ENCODE measurements around the gene EIF6. TPM values are rescaled to one million over a fixed set of nuclear protein-coding genes. Genes with fewer than 3 reads are reported as not detected.

EIF6 gene
- total RNA-seq = 140 and 151 TPM in 2 replicates

DNA sequence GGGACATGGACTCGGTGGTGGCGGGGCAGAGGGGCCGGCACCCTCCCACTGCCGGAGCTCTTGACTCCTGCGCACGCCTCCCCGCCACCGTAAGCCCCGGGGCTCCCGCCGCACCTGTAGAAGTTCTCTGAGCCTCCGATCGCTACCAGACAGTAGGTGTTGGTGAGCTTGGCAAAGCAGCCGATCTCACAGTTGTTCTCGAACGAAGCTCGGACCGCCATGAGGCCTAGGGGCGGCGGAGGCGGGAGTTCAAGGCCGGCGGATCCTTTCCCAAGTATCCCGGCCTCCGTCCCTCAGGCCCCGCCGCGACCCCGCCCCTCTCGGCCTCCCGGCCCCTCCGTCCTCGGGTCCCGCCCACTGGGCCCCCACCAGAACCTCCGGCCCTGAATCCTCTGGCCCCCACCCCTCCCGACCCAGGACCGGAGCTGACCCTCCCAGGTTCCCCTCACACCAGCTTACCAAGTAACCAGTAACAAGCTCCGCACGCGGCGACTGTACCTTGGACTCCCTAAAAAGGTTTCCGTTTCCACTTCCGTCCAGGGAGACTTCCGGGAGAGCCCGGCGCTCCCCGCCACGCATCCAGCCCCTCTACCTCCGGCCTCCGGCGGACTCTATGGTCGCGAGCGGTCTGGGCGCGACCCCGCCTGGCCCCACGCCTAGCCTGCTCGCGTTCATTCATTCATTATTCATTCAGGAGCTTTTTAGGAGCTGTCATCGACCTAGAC, at the start of gene EIF6:
EIF6 (minus strand) TSS at position 506 of the 725 bp plus-strand sequence; CDS start at position 221, 285 bp downstream.

DNA sequence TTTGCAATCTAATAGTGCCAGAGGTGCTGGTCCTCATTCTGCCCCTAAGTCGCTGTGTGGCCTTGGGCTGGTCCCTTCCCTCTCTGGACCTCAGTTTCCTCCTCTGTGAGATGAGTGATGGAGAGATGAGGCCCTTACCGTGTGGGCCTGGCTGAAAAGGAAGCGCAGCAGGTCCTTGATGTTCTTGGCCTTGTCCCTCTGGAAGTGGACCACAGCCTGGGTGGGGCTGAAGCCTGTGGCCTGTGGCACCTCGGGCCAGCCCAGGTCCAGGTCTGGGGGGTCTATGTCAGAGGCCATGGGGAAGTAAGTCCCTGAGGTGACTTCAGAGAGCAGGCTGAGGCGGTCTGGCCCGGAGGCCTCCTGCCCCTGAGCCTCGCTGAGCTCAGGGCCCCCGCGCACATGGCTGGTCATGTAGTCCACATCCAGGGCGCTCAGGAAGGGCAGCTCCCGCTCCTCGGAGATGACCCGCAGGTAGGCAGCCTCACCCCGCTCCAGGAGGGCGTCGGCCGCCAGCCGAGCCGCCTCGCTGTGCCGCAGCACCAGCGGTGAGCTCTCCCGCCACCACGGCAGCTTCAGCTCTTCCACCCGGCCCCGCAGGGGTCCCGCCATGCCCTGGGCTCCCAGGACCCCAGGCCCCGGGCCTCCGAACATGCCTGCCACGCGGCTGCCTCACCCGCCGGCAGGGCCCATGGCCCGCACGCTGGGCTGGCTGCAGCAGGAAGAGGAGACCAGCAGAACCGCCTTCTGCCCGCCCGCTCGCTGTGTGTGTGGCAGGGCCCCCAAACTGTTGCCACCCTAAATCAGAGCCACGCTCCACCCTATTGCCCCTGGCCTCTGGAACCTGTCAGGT, 7.3 kb upstream of the EIF6 start, which contains the start of gene FAM83C:
FAM83C (minus strand) TSS at position 772 of the 850 bp plus-strand sequence; CDS start at position 651, 121 bp downstream.

DNA sequence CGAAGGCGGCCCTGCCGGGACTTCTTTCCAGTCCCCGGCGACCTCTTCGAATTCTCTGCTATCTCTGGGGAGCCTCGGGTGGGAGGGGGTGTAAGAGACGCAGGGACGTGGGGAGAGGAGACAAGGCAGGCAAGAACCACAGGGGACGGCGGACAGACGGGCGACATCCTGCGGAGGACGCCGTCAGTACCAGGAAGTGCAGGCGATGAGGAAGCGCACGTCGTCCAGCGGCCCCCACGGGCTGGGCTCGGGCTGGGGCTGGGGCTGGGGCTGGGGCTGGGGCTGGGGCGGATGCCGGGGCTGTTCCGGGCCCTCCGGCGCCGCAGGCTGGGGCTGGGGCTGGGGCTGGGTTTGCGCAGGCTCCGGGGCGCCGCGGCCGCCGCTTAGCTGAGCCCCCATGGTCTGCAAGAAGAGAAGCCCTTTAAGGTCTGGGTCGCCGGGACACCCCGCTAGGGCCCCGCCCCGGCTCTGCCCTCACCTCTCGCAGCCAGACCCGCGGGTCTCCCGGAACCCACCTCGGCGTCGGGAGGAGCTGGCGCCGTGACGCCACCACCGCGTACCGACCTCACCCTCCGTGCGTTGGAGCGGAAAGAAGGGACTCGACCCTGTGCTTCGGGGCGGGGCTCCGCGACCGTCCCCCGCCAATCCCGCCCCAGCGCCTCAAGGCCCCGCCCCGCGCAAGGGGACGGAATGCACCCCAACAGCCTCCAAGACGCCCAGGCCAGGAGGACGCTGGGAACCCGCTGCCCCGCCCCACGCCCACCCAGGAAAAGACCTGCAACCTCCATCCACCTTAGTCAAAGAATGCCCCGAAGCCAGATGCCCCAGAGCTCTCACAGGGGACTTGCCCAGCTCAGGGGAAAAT, 6.8 kb downstream of the EIF6 start, which contains the start of gene MMP24OS:
MMP24OS (minus strand) TSS at position 592 of the 865 bp plus-strand sequence; CDS start at position 399, 193 bp downstream.

Other genes starting within 250 kb of the EIF6 start
- gene TRPC4AP, start 192.0 kb downstream of the EIF6 start, total RNA-seq = 105 and 132 TPM in 2 replicates
- gene EDEM2, start 137.4 kb downstream of the EIF6 start, total RNA-seq = 44.0 and 46.4 TPM in 2 replicates
- 243 and 351 TPM in 2 replicates for gene PROCR, start 112.7 kb downstream of the EIF6 start, total RNA-seq
- 0.76 and 0.98 TPM in 2 replicates for gene MMP24, start 58.1 kb downstream of the EIF6 start, total RNA-seq
- gene MMP24OS, start 6.7 kb downstream of the EIF6 start, total RNA-seq = 12.5 and 14.0 TPM in 2 replicates
- not detected in 2 replicates for gene FAM83C, start 7.7 kb upstream of the EIF6 start, total RNA-seq
- gene UQCC1, start 127.2 kb upstream of the EIF6 start, total RNA-seq = 18.9 and 19.6 TPM in 2 replicates
- gene GDF5, start 153.5 kb upstream of the EIF6 start, total RNA-seq = 0.19 and 0.33 TPM in 2 replicates
- 18.6 and 25.5 TPM in 2 replicates for gene CEP250, start 170.8 kb upstream of the EIF6 start, total RNA-seq
- gene C20orf173, start 244.9 kb upstream of the EIF6 start, total RNA-seq = not detected in 2 replicates